Effector memory CD8-positive, alpha-beta T cell (primary cell): ENCODE measurements around the gene ELK3.
A peak's percentile ranks its signal among the peaks of the same experiment; 100 is the strongest.

Experiments used
- ATAC-seq: fragments of 150-1000 bp; cut with Tn5 transposase; replicated peaks from 2 replicates; pipeline ENCODE4 v1.10.0; 2021; ENCODE audit warnings: mild to moderate bottlenecking, moderate library complexity
- DNase-seq, 3 experiments: peaks; one replicate each; pipeline ENCODE4 v3.0.0; 2021
- H3K27ac Mint-ChIP-seq, 2 donors: one replicate each; pipeline ENCODE4 v1.8.0; 2022; ENCODE audit warnings: mild to moderate bottlenecking in 2 of 2, mixed read lengths in 2 of 2, moderate library complexity in 2 of 2
- H3K27me3 Mint-ChIP-seq, 2 donors: one replicate each; pipeline ENCODE4 v1.8.0; 2022; ENCODE audit warnings: mixed read lengths in 2 of 2
- H3K36me3 Mint-ChIP-seq: one replicate; pipeline ENCODE4 v1.8.0; 2022; ENCODE audit warnings: mild to moderate bottlenecking, moderate library complexity, mixed read lengths; ENCODE audit not compliant: insufficient read depth
- H3K4me1 Mint-ChIP-seq, 2 donors: one replicate each; pipeline ENCODE4 v1.8.0; 2022; ENCODE audit warnings: low read depth in 2 of 2, mixed read lengths in 2 of 2
- H3K4me3 Mint-ChIP-seq, 2 donors: one replicate each; pipeline ENCODE4 v1.8.0; 2022; ENCODE audit warnings: mild to moderate bottlenecking in 2 of 2, mixed read lengths in 2 of 2, moderate library complexity in 2 of 2
- H3K9me3 Mint-ChIP-seq, 2 donors: one replicate each; pipeline ENCODE4 v1.8.0; 2022; ENCODE audit warnings: mixed read lengths in 2 of 2
- total RNA-seq, 9 experiments: gene quantifications; one replicate each; lab custom pipeline; 2026; lab: John Stamatoyannopoulos, UW

Gene ELK3
- total RNA-seq = 32.9 to 117 (median 67.9) reads per million in 9 experiments

GRCh38 chr12:96193725-96194575, at the start of gene ELK3:
ELK3 (plus strand) TSS chr12:96194375.
- Mint-ChIP-seq H3K4me1 (peaks cover 33 to 37% of the 10 kb centered on the region in 2 donors), H3K9me3 (no peaks in the 10 kb centered on the region), H3K4me3 (peak within 1 kb of the TSS; percentile 89 to 95), H3K36me3 (peaks cover 47% of the 10 kb centered on the region), H3K27ac (peak within 1 kb of the TSS; percentile 98 to 99), H3K27me3 (no peaks in the 10 kb centered on the region)
- DNase-seq = peak; percentile 44 to 56 (median 48)
- ATAC-seq = peak; percentile 50

GRCh38 chr12:96146747-96147146, 47.4 kb upstream of the ELK3 start:
- Mint-ChIP-seq H3K9me3 (no peaks in the 10 kb centered on the region), H3K4me3 (no peak overlapping the region), H3K36me3 (no peaks in the 10 kb centered on the region), H3K27ac (no peak overlapping the region), H3K4me1 (peaks cover 12 to 13% of the 10 kb centered on the region in 2 donors), H3K27me3 (no peaks in the 10 kb centered on the region)
- DNase-seq (no peak), ATAC-seq (no peak)

- H3K36me3 Mint-ChIP-seq = no peaks in the 10 kb centered on the region
- no peak overlapping the region for H3K4me3 Mint-ChIP-seq
- H3K9me3 Mint-ChIP-seq = no peaks in the 10 kb centered on the region
- H3K4me1 Mint-ChIP-seq = no peaks in the 10 kb centered on the region
- ATAC-seq = no peak
- no peak overlapping the region for H3K27ac Mint-ChIP-seq
- DNase-seq = no peak
- no peaks in the 10 kb centered on the region for H3K27me3 Mint-ChIP-seq
Measured at GRCh38 chr12:96150442-96150841, 43.7 kb upstream of the ELK3 start.

- Mint-ChIP-seq H3K4me1 (no peaks in the 10 kb centered on the region), H3K27ac (no peak overlapping the region), H3K27me3 (no peaks in the 10 kb centered on the region), H3K9me3 (no peaks in the 10 kb centered on the region), H3K36me3 (no peaks in the 10 kb centered on the region), H3K4me3 (no peak overlapping the region)
- ATAC-seq = no peak
- DNase-seq = no peak
Measured at GRCh38 chr12:96152164-96152563, 42.0 kb upstream of the ELK3 start.

GRCh38 chr12:96153131-96153725, 40.9 kb upstream of the ELK3 start:
- ATAC-seq (no peak), DNase-seq (no peak)
- Mint-ChIP-seq H3K9me3 (no peaks in the 10 kb centered on the region), H3K36me3 (no peaks in the 10 kb centered on the region), H3K4me1 (no peaks in the 10 kb centered on the region), H3K27me3 (no peaks in the 10 kb centered on the region), H3K4me3 (no peak overlapping the region), H3K27ac (no peak overlapping the region)

GRCh38 chr12:96155181-96155580, 39.0 kb upstream of the ELK3 start:
- DNase-seq (no peak), ATAC-seq (no peak)
- no peaks in the 10 kb centered on the region for H3K4me1 Mint-ChIP-seq
- no peaks in the 10 kb centered on the region for H3K36me3 Mint-ChIP-seq
- H3K9me3 Mint-ChIP-seq = no peaks in the 10 kb centered on the region
- H3K4me3 Mint-ChIP-seq = no peak overlapping the region
- peak overlapping the region in 1 of 2 donors; percentile 9 for H3K27ac Mint-ChIP-seq
- H3K27me3 Mint-ChIP-seq = no peaks in the 10 kb centered on the region

- Mint-ChIP-seq H3K9me3 (no peaks in the 10 kb centered on the region), H3K27me3 (no peaks in the 10 kb centered on the region), H3K27ac (no peak overlapping the region), H3K36me3 (no peaks in the 10 kb centered on the region), H3K4me3 (no peak overlapping the region), H3K4me1 (no peaks in the 10 kb centered on the region)
- ATAC-seq (no peak), DNase-seq (no peak)
Measured at GRCh38 chr12:96155781-96156180, 38.4 kb upstream of the ELK3 start.

GRCh38 chr12:96156211-96156610, 38.0 kb upstream of the ELK3 start:
- Mint-ChIP-seq H3K27ac (no peak overlapping the region), H3K27me3 (no peaks in the 10 kb centered on the region), H3K36me3 (no peaks in the 10 kb centered on the region), H3K4me1 (no peaks in the 10 kb centered on the region), H3K9me3 (no peaks in the 10 kb centered on the region), H3K4me3 (no peak overlapping the region)
- no peak for ATAC-seq
- DNase-seq = no peak

- Mint-ChIP-seq H3K27me3 (no peaks in the 10 kb centered on the region), H3K4me3 (no peak overlapping the region), H3K9me3 (no peaks in the 10 kb centered on the region), H3K4me1 (no peaks in the 10 kb centered on the region), H3K27ac (peak overlapping the region in 1 of 2 donors; percentile 24), H3K36me3 (no peaks in the 10 kb centered on the region)
- DNase-seq = no peak
- ATAC-seq = no peak
Measured at GRCh38 chr12:96157427-96157826, 36.7 kb upstream of the ELK3 start.

GRCh38 chr12:96164951-96165811, 29.0 kb upstream of the ELK3 start:
- Mint-ChIP-seq H3K27me3 (peaks cover 10 to 12% of the 10 kb centered on the region in 2 donors), H3K36me3 (no peaks in the 10 kb centered on the region), H3K4me1 (no peaks in the 10 kb centered on the region), H3K27ac (no peak overlapping the region), H3K4me3 (no peak overlapping the region), H3K9me3 (no peaks in the 10 kb centered on the region)
- ATAC-seq (no peak), DNase-seq (no peak)

- H3K9me3 Mint-ChIP-seq = no peaks in the 10 kb centered on the region
- H3K36me3 Mint-ChIP-seq = no peaks in the 10 kb centered on the region
- H3K4me3 Mint-ChIP-seq = no peak overlapping the region
- no peaks in the 10 kb centered on the region for H3K4me1 Mint-ChIP-seq
- no peak overlapping the region for H3K27ac Mint-ChIP-seq
- H3K27me3 Mint-ChIP-seq = peaks cover 18 to 20% of the 10 kb centered on the region in 2 donors
- DNase-seq (no peak), ATAC-seq (no peak)
Measured at GRCh38 chr12:96166765-96167164, 27.4 kb upstream of the ELK3 start.

- H3K27ac Mint-ChIP-seq = no peak overlapping the region
- no peak overlapping the region for H3K4me3 Mint-ChIP-seq
- ATAC-seq = no peak
Measured at GRCh38 chr12:96167492-96167891, 26.7 kb upstream of the ELK3 start.

GRCh38 chr12:96170328-96170727, 23.8 kb upstream of the ELK3 start:
- H3K9me3 Mint-ChIP-seq = no peaks in the 10 kb centered on the region

More at GRCh38 chr12:96167492-96167891, 26.7 kb upstream of the ELK3 start:
- H3K27me3 Mint-ChIP-seq = peaks cover 26 to 27% of the 10 kb centered on the region in 2 donors
- H3K4me1 Mint-ChIP-seq = no peaks in the 10 kb centered on the region
- no peaks in the 10 kb centered on the region for H3K36me3 Mint-ChIP-seq
- no peak for DNase-seq
- H3K9me3 Mint-ChIP-seq = no peaks in the 10 kb centered on the region

More at GRCh38 chr12:96170328-96170727, 23.8 kb upstream of the ELK3 start:
- H3K27me3 Mint-ChIP-seq = peaks cover 33 to 35% of the 10 kb centered on the region in 2 donors
- no peak overlapping the region for H3K27ac Mint-ChIP-seq
- no peaks in the 10 kb centered on the region for H3K36me3 Mint-ChIP-seq
- no peaks in the 10 kb centered on the region for H3K4me1 Mint-ChIP-seq
- no peak for ATAC-seq
- H3K4me3 Mint-ChIP-seq = no peak overlapping the region
- no peak for DNase-seq
